CD4-positive, alpha-beta T cell treated with Interleukin-1 beta for 1 hour (primary cell): ENCODE data around the gene AGK.
A peak's percentile ranks its signal among the peaks of the same experiment; 100 is the strongest.

Source experiments
- DNase-seq, 2 donors: peaks; one replicate each; pipeline ENCODE4 v3.0.0-alpha.2; 2020 to 2022

The AGK gene

DNA sequence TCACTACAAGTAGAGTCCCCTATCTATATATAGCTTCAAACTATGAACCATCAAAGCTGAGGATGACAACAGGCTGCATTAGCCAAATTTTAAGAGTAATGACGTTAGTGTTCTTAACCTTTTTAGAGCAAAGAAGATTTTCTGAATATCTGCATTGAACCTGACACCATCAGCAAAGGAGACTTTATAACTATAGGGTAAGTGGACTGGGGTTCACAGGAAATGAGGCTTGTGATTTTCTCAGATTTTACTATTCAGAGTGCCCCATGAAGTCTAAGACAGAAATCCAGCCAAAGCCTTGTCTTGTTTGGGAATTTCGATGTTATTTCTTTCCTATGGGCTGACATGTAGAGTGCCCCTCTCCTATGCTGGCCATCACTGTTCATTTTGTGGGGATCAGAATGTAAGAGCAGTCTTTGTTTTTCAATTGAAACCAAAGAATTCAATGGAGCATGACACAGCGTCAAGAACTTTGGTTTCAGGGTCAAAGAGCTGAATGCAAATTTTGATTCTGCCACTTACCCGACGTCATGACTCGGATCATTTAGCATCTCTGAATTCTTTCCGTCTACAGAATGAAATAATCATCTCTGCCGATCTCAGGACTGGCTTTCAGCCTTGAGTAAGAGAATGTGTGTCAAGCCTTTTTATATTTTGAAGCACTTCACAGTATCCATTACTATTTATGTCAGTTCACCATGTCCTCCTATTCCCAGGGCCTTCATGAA is 98.1 kb downstream of the AGK start:
- no peak for DNase-seq

DNA sequence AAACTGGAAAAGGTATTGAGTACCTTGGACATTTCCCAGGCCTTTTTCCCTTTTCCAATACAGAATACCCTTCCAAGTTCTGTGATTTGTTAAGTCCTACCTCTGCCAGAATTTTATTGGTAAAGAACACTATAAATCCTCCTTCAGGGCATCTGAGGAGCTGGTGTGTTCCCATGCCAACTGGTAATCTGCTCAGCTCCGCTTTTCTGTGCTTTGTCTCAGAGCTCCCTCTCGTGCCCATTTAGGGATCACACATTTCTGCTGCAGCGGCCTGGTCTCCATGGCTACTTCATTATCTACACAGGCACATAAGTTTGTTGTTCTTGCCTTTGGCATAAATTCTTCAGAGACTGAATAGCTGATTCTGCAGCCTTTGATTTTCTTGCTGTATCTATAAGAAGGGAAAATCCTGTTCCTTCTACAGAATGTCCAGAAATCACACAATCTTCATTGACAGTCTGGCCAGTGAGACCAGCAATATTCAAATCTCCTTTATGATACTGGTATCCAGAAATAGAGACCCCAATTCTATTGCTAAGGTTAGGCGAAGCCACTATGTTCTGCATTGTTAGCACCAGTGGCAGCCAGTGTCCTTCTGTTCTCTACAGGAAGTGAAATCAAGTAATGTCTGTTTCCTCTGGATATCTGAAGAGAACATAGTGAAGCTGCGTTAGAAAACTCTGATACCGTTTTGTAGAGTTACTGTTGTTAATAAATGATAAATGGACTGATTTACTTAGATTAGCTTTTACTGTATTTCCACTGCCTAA is 98.8 kb downstream of the AGK start:
- DNase-seq, result peak; percentile 23 to 32

DNA sequence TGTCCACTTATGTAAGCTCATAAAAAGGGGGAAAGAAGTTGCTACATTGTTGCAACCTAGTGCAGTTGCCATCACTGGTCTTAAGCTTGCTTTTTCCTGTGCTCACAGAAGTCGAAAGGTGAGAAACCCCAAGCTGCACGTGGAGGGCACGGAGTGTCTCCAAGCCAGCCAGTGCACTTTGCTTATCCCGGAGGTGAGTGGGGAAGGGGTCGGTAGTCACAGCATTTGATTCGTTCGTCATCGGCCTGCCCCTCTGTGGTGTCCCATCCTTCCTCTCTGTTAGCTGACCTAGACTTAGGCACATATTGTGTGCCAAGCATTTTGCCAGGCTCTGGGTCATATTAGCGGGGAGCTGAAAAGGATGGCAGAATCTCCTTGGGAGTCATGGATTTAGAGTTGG is 100.2 kb downstream of the AGK start:
- DNase-seq, result no peak

DNA sequence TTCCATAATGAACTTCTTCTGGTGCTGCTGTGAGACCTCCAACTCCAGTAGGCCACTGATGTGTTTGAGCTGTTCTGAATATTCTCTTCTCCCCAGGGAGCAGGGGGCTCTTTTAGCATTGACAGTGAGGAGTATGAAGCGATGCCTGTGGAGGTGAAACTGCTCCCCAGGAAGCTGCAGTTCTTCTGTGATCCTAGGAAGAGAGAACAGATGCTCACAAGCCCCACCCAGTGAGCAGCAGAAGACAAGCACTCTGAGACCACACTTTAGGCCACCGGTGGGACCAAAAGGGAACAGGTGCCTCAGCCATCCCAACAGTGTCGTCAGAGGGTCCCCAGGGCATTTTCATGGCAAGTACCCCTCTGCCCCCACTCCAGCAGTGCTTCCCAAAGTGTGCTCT is 101.5 kb downstream of the AGK start:
- DNase-seq, result no peak

DNA sequence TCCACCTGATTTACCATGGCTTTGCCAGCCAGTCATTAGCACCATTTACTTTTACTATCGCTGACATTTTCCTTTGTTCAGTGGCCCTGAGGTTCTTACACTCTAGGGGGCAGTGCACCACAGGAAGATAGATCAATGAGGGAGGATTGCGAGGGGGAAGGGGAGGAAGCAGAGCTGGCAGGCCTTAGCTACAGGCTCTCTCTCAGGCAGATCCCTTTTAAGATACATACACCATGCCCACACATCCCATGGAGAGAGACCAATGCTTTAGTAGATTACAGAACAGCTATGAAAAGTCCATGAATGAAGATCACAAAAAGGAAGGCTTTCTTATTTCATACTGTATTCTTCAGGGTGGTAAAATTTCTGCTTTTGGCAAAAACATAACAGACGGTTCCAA is 103.3 kb downstream of the AGK start:
- peak; percentile 64 to 74 for DNase-seq

DNA sequence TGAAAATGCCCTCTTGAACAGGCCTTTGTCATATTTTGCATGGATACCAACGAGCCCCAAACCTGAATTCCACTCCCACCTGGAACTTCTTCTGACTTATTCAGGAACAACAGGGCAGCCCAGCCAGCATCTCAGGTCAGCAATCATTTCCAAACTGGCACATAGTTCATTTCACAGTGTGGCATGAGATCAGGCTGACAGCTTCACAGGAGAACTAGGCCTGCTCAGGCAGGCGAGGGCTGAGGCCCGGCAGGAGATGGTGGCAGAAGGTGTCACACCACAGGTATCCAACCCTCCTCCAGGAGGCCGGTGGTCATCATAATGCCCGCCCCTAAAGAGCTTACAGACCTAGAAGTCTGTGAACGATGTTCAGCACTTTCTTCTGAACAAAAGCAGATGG is 108.3 kb downstream of the AGK start:
- no peak for DNase-seq

DNA sequence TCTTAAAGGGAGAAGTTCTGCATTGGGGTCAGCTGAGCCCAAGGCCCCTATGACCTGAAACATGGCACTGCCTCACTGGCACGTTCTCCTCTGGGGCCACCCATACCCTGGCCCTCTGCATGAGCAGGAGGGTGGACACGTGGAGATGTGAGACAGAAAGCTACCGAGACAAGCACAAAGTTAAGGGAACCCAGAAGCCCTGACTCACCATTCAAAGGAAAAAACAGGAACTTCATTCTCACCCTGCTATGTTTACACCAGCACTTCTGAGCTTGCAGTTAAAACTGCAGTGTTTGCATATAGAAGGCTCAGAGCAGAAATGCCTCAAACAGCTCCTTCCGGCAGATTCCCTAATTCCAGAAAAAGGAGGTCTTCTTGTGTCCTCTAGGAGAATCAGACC is 109.0 kb downstream of the AGK start:
- peak in 1 of 2 donors; percentile 41 for DNase-seq

DNA sequence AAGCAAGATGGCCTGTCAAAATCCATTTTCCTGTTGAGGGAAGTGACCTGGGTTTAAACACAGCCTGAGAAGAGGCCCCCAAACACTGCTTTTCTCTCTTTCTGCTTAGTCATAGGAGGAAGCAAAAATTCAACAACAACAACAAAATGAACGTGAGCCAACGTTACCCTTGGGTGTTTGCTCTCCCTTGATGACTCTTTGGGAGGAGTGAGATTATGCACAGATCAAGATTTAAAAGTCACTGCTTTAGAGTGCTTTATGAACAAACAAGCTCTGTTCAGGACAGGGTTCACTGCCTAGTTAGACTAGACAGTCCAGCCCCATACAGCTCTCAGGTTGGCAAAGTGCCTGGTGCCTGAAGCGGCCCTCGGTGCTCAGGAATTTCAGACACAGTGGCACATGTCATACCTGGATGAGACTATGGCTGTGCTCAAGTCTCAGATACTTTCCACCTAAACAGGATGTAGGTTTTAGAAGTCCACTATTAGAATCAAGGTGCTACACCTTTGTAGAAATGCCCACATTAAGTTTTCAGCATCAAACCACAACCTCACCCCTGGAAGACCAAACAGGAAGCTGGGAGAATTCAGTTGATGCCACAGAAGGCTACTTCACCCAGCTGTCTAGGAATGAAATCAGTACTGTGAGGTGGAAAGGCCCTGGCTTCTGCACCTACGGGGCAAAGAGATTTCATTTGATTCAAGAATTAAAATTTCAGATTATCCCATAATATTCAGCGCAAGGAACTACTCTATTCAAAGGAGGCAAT is 112.1 kb downstream of the AGK start:
- DNase-seq, result no peak

DNA sequence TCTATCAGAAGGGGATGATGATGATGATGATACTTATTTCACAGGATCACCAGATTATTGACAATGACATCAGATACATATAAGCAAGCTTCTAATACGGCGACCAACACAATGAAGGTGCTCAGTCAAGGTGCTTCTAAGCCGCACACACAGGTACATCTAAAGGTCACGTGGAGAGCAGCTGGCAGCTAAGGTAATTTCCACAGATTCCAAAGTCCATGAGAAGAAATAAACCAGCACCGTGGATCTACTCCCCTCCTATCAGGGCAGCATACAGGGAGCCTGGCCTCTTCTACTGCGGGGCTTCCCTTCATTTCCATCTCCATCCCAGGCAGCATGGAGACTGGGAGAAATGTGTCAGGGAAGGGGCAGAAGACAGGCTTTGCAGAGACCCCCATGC is 113.2 kb downstream of the AGK start:
- no peak for DNase-seq

DNA sequence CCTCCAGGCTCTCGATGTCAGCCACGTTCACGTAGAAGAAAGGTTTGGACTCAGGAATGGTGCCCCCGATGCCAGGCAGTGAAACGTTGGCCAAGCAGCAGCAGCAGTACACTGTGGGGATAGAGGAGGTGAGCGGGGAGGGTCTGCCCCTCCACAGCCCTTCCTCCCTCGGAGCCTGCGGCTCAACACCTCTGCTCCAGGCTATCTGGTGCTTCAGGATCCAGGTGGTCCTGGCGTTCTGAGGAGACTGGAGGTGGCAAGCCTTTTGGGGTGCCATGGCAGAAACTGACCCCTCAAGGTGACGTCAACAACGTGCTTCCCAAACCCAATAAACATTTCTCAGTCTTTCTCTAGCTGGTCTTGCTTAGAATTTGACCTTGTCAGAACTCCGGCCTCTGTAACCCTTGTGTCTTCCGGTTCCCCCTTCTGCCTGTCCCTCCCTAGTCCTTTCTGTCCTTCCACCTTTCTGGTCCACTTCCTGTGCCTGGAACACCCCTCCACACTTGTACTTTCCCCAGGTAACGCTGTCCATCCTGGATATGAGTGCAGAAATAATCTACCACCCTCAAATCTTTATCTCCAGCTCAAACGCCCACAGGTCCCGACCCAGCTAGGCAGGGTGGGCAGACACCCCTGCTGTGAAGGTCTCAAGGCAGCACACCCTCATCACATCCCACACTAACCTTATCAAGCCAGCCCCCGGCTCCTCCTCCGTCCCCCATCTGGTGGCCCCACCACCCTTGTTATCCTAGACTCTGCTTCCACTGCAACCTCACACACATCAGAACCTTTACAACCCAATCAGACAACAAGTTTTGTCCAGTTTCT is 114.2 kb downstream of the AGK start:
- DNase-seq, result no peak

DNA sequence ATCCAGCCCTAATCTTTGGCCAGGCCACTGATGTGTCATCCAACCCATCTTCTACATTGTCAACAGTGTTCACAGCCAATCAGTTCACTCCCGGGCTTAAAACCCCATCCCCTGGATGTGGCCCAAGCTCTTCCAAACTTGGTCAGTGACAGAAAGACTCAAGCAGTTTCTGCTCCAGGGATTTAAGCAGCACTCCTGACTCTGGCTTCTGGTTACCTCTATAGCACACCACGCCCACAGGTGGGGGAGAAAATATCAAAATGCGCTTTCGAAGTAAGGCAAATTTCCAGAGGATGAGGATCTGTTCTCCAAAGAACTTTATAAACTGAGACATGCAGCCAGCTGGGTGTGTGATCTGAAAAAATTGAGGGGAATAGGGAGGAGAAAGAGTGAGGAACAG is 114.9 kb downstream of the AGK start:
- DNase-seq, result no peak

DNA sequence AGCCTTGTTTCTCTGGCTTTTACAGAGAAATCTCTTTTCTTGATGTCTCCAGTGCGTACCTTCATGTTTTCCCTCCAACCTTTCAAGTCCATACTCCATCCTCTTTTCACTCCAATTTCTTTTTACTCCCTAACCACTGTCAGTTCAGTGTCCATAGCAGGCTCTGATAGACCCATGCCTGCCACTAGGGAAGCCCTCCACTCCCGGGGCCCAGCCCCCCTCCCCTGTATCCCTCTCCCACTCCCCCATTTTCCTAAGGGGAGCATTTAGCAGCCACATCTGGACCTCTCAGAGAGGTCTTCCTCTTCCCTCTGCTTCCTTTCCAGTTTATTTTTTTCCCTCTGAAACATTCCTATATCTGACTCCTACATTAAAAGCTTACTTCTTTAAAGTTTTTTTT is 117.6 kb downstream of the AGK start:
- DNase-seq, result no peak

DNA sequence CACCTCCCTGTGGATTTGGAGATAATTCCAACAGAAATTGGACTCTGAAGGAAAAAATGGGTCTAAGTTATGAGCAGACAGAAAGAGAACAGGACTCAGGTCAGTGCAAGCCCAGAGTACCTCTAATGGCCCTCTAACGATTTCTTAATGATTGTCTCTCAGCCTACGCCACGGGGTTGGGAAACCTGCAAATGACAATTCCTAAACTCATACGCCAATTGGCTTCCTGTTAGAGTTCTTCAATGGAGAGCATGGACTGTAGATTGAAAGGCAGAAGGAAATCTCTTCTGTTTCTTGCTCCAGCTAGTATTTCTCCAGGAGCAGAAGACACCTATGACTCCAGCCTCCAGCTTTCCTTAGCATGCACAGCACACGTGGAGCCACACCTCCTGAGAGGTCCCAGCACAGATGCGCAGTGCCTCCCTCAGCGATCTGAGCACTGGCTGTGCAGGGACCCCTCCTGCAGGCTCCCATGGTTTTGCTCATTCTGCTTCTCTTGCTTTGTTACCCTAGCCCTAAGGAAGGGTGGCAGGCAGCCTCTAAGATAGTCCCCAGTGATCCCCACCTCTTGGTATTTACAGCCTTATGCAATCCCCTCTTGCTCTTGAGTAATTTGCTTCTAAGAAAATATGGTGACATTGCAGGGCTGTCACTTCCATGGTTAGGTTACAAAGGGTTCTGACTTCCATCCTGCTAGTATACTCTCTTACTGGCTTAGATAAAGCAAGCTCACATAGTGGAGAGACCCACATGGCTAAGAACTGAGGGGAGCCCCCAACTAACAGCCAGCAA is 120.7 kb downstream of the AGK start:
- no peak for DNase-seq

DNA sequence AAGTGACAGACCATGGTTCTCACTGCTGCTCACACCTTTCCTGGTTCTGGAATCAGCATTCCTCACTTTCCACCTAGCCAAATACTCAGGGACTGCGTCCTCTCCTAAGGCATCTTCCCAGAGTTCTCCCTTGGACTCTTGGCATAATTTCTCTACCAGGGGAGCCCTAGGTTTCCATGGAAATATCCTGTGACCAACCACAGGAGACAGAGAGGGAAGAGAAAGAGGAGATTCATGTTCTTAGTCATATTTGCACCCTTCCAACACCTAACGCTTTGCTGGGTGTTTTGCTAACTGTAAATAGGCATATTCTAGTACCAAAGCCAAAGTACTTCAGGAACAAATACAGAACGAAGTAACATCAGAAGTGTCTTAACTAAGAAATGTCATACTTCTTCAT is 122.1 kb downstream of the AGK start:
- no peak for DNase-seq

DNA sequence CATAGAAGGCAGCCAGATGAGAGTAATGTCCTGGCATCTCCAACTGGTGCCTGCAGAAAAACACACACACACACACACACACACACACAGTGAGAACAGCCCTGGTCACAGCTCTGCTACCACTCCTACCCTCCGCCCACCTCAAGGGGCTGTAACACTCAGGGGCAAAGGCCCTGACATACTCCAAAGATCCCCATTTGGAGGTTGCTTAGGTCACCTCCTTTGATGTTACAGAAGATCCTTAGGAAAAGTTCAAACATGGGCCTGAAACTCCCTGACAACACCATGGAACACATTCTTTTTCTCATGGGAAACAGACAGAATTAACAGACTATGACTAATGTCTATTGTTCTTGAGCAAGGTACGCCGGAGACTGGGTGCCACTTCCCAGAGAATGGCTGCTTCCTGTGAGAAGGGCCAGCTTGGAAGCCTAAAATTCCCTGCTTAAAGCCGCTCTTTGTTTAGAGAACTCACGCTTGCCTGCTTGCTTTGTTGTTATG is 123.0 kb downstream of the AGK start:
- no peak for DNase-seq

DNA sequence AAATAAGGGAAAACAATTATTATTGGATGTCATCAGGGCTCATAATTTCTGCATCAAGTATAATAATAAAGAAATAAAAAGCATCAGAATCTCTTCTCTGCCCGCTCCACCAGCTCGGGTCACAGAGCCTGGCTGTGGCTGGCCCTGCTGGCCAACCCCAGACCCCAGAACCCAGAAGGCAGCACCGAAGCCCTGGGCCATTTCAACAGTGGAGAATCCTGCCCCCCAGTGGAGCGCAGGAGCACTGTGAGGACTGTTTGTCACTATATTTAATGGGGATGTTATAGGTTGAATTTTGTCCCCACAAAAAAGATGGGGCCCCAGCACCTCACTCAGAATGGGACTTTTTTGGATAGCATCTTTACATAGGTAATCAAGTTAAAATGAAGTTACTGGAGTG is 123.5 kb downstream of the AGK start:
- no peak for DNase-seq

DNA sequence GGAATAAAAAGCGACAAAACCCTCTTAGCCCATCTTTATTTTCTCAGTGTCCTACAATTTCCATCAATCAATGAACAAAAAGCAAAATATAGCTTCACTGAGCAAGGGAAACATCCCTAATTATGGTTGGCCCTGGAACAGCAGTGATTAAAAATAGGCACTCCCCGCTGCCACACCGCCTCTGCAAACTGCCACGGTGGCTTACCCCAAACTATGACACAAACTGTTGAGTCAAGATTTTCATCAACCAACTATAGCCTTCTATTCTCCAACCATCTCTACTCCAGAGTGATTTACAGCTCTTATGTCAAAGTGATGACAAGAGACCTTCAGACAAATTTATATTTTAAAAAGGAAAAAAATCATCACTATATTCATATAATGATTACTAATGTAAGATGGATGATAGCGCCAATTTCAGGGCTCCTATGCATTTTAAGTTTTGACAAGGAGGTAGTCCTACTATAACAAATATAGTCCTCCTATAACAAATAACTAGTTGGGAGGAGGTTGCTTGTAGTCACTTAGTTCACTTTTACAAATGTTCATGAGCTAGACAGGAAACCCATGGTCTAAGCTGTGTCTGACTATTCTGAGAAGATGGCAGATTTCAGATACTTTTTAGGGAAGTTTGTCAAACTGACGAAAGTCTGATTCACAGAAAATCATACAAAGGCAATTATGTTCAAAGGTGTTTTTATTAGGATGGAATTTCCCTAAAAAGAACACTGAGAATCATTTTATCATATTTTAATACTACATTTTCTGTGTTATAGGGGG is 124.4 kb downstream of the AGK start:
- DNase-seq, result no peak

DNA sequence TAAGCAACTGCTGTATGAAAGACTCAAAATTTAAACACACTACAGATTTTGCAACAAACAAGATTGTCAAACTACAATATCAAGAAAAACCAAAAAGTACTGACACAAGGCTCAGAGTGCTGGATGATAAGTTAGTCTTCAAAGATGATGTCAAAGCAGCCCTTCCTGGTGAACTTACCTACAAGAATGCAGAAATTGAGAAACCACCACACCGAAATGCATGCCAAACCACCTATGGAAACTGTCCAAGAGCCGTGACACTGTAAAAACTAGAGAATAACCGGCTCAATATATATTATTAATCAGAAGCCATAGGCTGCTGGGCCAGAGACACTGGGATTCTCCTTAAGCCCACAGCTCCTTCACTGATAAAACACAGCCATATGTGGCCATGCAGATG is 125.4 kb downstream of the AGK start:
- DNase-seq, result no peak

DNA sequence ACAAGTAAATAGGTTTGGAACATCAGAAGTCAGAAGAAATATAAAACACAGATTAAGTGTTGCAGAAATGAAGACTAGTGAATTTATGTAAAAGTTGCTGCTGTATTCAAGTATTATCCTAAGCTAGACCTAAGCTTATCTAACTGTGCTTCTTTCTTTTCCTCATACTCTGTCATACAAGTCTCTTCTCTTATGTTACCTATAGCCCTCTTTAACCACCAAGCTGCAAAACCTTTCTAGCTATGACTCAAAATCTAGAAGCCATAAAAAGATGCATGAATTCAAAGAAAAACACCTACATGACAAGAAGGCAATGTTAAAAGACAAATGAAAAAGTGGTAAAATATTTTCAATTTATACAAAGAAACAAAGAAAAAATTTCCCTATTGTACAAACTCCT is 127.8 kb downstream of the AGK start:
- no peak for DNase-seq

DNA sequence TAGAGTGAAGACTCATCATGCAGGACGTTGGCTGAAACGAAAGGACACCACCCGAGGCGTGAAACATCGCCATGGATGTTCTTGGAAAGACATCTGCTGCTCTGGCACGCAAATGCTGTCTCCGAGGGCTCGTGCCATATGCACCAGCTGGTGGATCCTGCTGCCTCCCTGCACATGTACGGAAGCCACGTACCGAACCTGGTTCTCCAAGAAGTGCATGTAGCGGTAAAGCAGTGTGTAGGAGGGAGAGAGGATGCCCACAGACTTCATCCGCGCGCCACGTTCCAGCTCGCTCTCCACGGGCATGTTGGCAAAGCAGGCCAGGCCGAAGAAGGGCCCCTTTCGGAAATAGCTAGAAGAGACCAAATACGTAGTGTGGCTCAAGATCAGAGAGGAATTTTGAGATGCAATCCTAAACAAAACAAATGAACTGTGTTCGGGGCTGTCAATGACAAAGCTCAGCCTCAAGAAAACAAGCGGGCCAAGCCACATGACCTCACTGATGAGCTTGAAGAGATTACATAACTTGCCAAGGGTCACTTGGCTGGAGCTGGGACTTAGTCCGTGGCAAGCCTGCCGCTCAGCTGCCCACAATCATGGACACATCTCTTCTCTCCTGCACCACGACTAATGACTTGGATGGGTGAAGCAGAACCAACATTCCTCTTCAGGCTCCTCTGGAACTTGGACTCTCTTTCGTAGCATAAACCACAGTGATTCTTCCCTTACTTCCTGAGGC is 134.2 kb downstream of the AGK start:
- DNase-seq, result no peak
